Upper lobe of left lung (tissue), 6 donors: ENCODE results near the gene NFATC2IP. TPM values are rescaled to one million over a fixed set of nuclear protein-coding genes. Genes with fewer than 3 reads are reported as not detected.
A peak's percentile ranks its signal among the peaks of the same experiment; 100 is the strongest.
"Not testable (repeated sequence)": the region's sequence is repeated elsewhere in the genome, so short reads cannot be mapped to it uniquely, and the experiment has no call there.

Experiments
- ATAC-seq, 2 donors: fragments of 200-7000 bp; cut with Tn5 transposase; one replicate each; pipeline ENCODE4 v1.9.1; 2022; ENCODE audit warnings: mild to moderate bottlenecking in 2 of 2, moderate library complexity in 2 of 2; ENCODE audit not compliant: low FRiP score in 2 of 2
- DNase-seq, 2 donors: peaks; one replicate each; pipeline ENCODE4 v3.0.0-alpha.2; 2019 to 2020
- H3K27ac ChIP-seq, 4 donors: fragments of 200-600 bp; sonication (generic); one replicate each; pipeline ENCODE4 v1.5.1; 2016 to 2019
- H3K27me3 ChIP-seq, 4 donors: fragments of 200-600 bp; sonication (generic); one replicate each; pipeline ENCODE4 v1.5.1; 2017 to 2019
- H3K36me3 ChIP-seq, 4 donors: fragments of 200-600 bp; sonication (generic); one replicate each; pipeline ENCODE4 v1.5.1; 2016 to 2019
- H3K4me1 ChIP-seq, 4 donors: fragments of 200-600 bp; sonication (generic); one replicate each; pipeline ENCODE4 v1.5.1; 2018 to 2019
- H3K4me3 ChIP-seq, 4 donors: fragments of 200-600 bp; sonication (generic); one replicate each; pipeline ENCODE4 v1.5.1; 2017 to 2019; ENCODE audit warnings: mild to moderate bottlenecking in 2 of 4, moderate library complexity in 1 of 4
- H3K9me3 ChIP-seq, 4 donors: fragments of 200-600 bp; sonication (generic); one replicate each; pipeline ENCODE4 v1.5.1; 2018 to 2019
- EP300 ChIP-seq, 4 donors: sonication (generic); formaldehyde crosslinking; IDR thresholded peaks; one replicate each; pipeline ENCODE4 v1.5.1; 2017; ENCODE audit warnings: antibody characterized with exemption in 4 of 4, control low read depth in 2 of 4
- POLR2A ChIP-seq, 4 donors: fragments of 450-650 bp; IDR thresholded peaks; one replicate each; pipeline ENCODE4 v1.5.1; 2016 to 2017; ENCODE audit warnings: antibody characterized with exemption in 4 of 4, mild to moderate bottlenecking in 2 of 4
- POLR2AphosphoS5 ChIP-seq, 2 donors: sonication (generic); formaldehyde crosslinking; IDR thresholded peaks; one replicate each; pipeline ENCODE4 v1.5.1; 2017; ENCODE audit warnings: antibody characterized with exemption in 2 of 2
- WGBS, 2 donors: methylation state at CpG; one replicate each; pipeline ENCODE4 v1.1.5; 2017 to 2018; 5-methylcytosine and 5-hydroxymethylcytosine counted together
- total RNA-seq, 6 donors: library from RNA; depleted of rRNA in 4 of 6; stranded (reverse); fragments of >200 nt in 4 of 6; gene quantifications; one replicate each; pipeline versions ENCODE4 v1.1.0 to v1.2.1, GENCODE V29; 2016 to 2021
- TF ChIP-seq, protein P1 (sequence below), 6 experiments: fragments of 450-650 bp in 4 of 6; fragments of 200-600 bp in 2 of 6; sonication (generic) in 2 of 6; IDR thresholded peaks; one replicate each; pipeline ENCODE4 v1.5.1; 2016 to 2019; ENCODE audit warnings: antibody characterized with exemption in 6 of 6
- donor health status: DM: no; HTN: no; CAD: no; lungs with moderate emphysema.
- donor health status: DM: no; HTN: yes; CAD: no; lungs with severe emphysema.

The NFATC2IP gene
- total RNA-seq, 6 donors from 2014 or later = 24.6 to 62.9 (median 34.9) TPM

- Histone ChIP-seq H3K4me1 (peaks cover 13 to 17% (median 14%) of the 10 kb centered on the region in 4 donors), H3K36me3 (peaks cover 0 to under 1% (median under 1%) of the 10 kb centered on the region in 4 donors), H3K4me3 (peak within 1 kb of the TSS; percentile 65 to 93 (median 90)), H3K9me3 (no peaks in the 10 kb centered on the region), H3K27ac (peak within 1 kb of the TSS; percentile 97 to 99 (median 98)), H3K27me3 (no peaks in the 10 kb centered on the region)
- TF ChIP-seq, protein P1, sequence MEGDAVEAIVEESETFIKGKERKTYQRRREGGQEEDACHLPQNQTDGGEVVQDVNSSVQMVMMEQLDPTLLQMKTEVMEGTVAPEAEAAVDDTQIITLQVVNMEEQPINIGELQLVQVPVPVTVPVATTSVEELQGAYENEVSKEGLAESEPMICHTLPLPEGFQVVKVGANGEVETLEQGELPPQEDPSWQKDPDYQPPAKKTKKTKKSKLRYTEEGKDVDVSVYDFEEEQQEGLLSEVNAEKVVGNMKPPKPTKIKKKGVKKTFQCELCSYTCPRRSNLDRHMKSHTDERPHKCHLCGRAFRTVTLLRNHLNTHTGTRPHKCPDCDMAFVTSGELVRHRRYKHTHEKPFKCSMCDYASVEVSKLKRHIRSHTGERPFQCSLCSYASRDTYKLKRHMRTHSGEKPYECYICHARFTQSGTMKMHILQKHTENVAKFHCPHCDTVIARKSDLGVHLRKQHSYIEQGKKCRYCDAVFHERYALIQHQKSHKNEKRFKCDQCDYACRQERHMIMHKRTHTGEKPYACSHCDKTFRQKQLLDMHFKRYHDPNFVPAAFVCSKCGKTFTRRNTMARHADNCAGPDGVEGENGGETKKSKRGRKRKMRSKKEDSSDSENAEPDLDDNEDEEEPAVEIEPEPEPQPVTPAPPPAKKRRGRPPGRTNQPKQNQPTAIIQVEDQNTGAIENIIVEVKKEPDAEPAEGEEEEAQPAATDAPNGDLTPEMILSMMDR (IDR thresholded peaks at IDR 0.05) = peak in 1 of 6 experiments; percentile 2
- no peak for TF ChIP-seq EP300 (IDR thresholded peaks at IDR 0.05)
- TF ChIP-seq POLR2A (IDR thresholded peaks at IDR 0.05) = peak in 1 of 4 donors; percentile 29
- peak; percentile 74 to 80 for TF ChIP-seq POLR2AphosphoS5 (IDR thresholded peaks at IDR 0.05)
- ATAC-seq (peak; percentile 96 to 97), DNase-seq (peak; percentile 98 to 99)
- WGBS, 2 donors = 1 to 2% methylated on average over 15 to 22 of the region's 66 CpGs
Measured at GRCh38 chr16:28924762-28925385, 25.9 kb upstream of the NFATC2IP start, which contains the start of gene RABEP2. Gene RABEP2, minus strand, starts transcription at chr16:28925238. Its CDS starts 75 bp downstream, at chr16:28925163.

GRCh38 chr16:28925386-28926228 lies 25.1 kb upstream of the NFATC2IP start:
- WGBS, 2 donors = 1% methylated on average over 19 to 28 of the region's 48 CpGs

DNA sequence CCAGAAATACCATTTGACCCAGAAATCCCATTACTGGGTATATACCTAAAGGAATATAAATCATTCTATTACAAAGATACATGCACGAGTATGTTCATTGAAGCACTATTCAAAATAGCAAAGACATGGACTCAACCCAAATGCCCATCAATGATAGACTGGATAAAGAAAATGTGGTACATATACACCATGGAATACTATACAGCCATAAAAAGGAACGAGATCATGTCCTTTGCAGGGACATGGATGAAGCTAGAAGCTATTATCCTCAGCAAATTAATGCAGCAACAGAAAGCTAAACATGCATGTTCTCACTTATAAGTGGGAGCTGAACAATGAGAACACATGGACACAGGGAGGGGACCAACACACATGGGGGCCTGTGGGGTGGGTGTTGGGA lies 24.5 kb upstream of the NFATC2IP start:
- WGBS, 2 donors = 65 to 72% methylated on average over 2 of the region's 2 CpGs
- peak overlapping the region; percentile 97 to 99 (median 98) for H3K27ac ChIP-seq
- H3K9me3 ChIP-seq, ATAC-seq, DNase-seq, H3K27me3 ChIP-seq, H3K36me3 ChIP-seq: not testable (repeated sequence)
- H3K4me1 ChIP-seq = peaks cover 13 to 17% (median 14%) of the 10 kb centered on the region in 4 donors
- peak overlapping the region in 3 of 4 donors; percentile 65 to 92 (median 89) for H3K4me3 ChIP-seq

More at GRCh38 chr16:28925386-28926228, 25.1 kb upstream of the NFATC2IP start:
- no peaks in the 10 kb centered on the region for H3K36me3 ChIP-seq
- H3K4me3 ChIP-seq = peak overlapping the region; percentile 65 to 93 (median 90)
- DNase-seq (peak in 1 of 2 donors; percentile 70), ATAC-seq (peak; percentile 70 to 91)
- no peaks in the 10 kb centered on the region for H3K9me3 ChIP-seq
- TF ChIP-seq, protein P1 (IDR thresholded peaks at IDR 0.05) = no peak
- TF ChIP-seq POLR2A (IDR thresholded peaks at IDR 0.05) (peak in 2 of 4 donors; percentile 70 to 73), EP300 (IDR thresholded peaks at IDR 0.05) (no peak), POLR2AphosphoS5 (IDR thresholded peaks at IDR 0.05) (no peak)
- H3K27me3 ChIP-seq = no peaks in the 10 kb centered on the region
- peak overlapping the region; percentile 97 to 99 (median 98) for H3K27ac ChIP-seq
- peaks cover 13 to 17% (median 14%) of the 10 kb centered on the region in 4 donors for H3K4me1 ChIP-seq

- no peaks in the 10 kb centered on the region for H3K27me3 ChIP-seq
- no peaks in the 10 kb centered on the region for H3K36me3 ChIP-seq
- no peaks in the 10 kb centered on the region for H3K9me3 ChIP-seq
- 86 to 88% methylated on average over 1 of the region's 1 CpG for WGBS, 2 donors
- H3K4me1 ChIP-seq = peaks cover 13 to 17% (median 14%) of the 10 kb centered on the region in 4 donors
- no peak for DNase-seq
- TF ChIP-seq EP300 (IDR thresholded peaks at IDR 0.05) = no peak
- TF ChIP-seq POLR2A (IDR thresholded peaks at IDR 0.05) = no peak
- ATAC-seq = no peak
- no peak overlapping the region for H3K4me3 ChIP-seq
- no peak overlapping the region for H3K27ac ChIP-seq
Measured at GRCh38 chr16:28927815-28928214, 22.9 kb upstream of the NFATC2IP start.

- no peak overlapping the region for H3K4me3 ChIP-seq
- no peak overlapping the region for H3K27ac ChIP-seq
- 84 to 87% methylated on average over 3 of the region's 3 CpGs for WGBS, 2 donors
- DNase-seq = no peak
- TF ChIP-seq EP300 (IDR thresholded peaks at IDR 0.05) = no peak
- no peak for TF ChIP-seq POLR2A (IDR thresholded peaks at IDR 0.05)
- TF ChIP-seq, protein P1 (IDR thresholded peaks at IDR 0.05) = no peak
- TF ChIP-seq POLR2AphosphoS5 (IDR thresholded peaks at IDR 0.05) = no peak
- H3K4me1 ChIP-seq = peaks cover 0 to 6% (median 5%) of the 10 kb centered on the region in 4 donors
- no peaks in the 10 kb centered on the region for H3K36me3 ChIP-seq
- no peaks in the 10 kb centered on the region for H3K9me3 ChIP-seq
- ATAC-seq = no peak
- no peaks in the 10 kb centered on the region for H3K27me3 ChIP-seq
Measured at GRCh38 chr16:28930203-28930602, 20.5 kb upstream of the NFATC2IP start.
